Thymus (tissue), 11 donors: Measurements from ENCODE around the gene MANEAL. TPM values are rescaled to one million over a fixed set of nuclear protein-coding genes. Genes with fewer than 3 reads are reported as not detected.

Source experiments
- DNase-seq, 9 donors: peaks; one replicate each; pipeline ENCODE4 v3.0.0-alpha.2; 2013; ENCODE audit warnings: low spot score in 9 of 9, low read depth in 6 of 9, missing footprints in 1 of 9
- H3K27ac ChIP-seq, 2 donors: one replicate each; pipeline ENCODE4 v1.5.1; 2013; ENCODE audit warnings: control low read depth in 1 of 2, low read depth in 1 of 2, low read length in 1 of 2, mild to moderate bottlenecking in 1 of 2, moderate library complexity in 1 of 2
- H3K27me3 ChIP-seq, 2 donors: one replicate each; pipeline ENCODE4 v1.5.1; 2013; ENCODE audit warnings: low read length in 1 of 2; ENCODE audit not compliant: control insufficient read depth in 2 of 2, insufficient read depth in 1 of 2
- H3K36me3 ChIP-seq, 2 donors: one replicate each; pipeline ENCODE4 v1.5.1; 2013; ENCODE audit warnings: low read length in 1 of 2, mild to moderate bottlenecking in 1 of 2, moderate library complexity in 1 of 2; ENCODE audit not compliant: control insufficient read depth in 2 of 2, insufficient read depth in 2 of 2
- H3K4me1 ChIP-seq, 2 donors: one replicate each; pipeline ENCODE4 v1.5.1; 2013; ENCODE audit warnings: low read length in 2 of 2; ENCODE audit not compliant: control insufficient read depth in 2 of 2, insufficient read depth in 2 of 2
- H3K4me3 ChIP-seq, 2 donors: one replicate each; pipeline ENCODE4 v1.5.1; 2013; ENCODE audit warnings: low read length in 2 of 2, control low read depth in 1 of 2, mild to moderate bottlenecking in 1 of 2
- H3K9me3 ChIP-seq, 2 donors: one replicate each; pipeline ENCODE4 v1.5.1; 2013; ENCODE audit warnings: low read length in 1 of 2, mild to moderate bottlenecking in 1 of 2; ENCODE audit not compliant: control insufficient read depth in 2 of 2, insufficient read depth in 1 of 2
- WGBS: extraction: QIAGEN DNeasy Blood & Tissue Kit; methylation state at CpG from one replicate; pipeline ENCODE4 v1.1.7; 2013; 5-methylcytosine and 5-hydroxymethylcytosine counted together
- polyA plus RNA-seq: library from polyadenylated mRNA; stranded (reverse); fragments of 200-250 nt; gene quantifications from one replicate; pipeline ENCODE4 v1.2.3, GENCODE V29; 2013
- total RNA-seq: library from RNA; stranded (reverse); fragments of 120-200 nt; gene quantifications from one replicate; pipeline ENCODE4 v1.2.4, GENCODE V29; 2013
- donor health status: healthy.

Gene MANEAL
- total and polyA plus RNA-seq, 2 donors = 1.5 to 1.8 TPM

GRCh38 chr1:37840711-37841110, 47.1 kb downstream of the MANEAL start:
- Histone ChIP-seq H3K9me3 (no peaks in the 10 kb centered on the region), H3K36me3 (peaks cover 28 to 37% of the 10 kb centered on the region in 2 donors), H3K27ac (no peak overlapping the region), H3K27me3 (no peaks in the 10 kb centered on the region), H3K4me1 (no peaks in the 10 kb centered on the region), H3K4me3 (no peak overlapping the region)
- 100% methylated on average over 1 of the region's 1 CpG for WGBS
- DNase-seq = no peak

DNA sequence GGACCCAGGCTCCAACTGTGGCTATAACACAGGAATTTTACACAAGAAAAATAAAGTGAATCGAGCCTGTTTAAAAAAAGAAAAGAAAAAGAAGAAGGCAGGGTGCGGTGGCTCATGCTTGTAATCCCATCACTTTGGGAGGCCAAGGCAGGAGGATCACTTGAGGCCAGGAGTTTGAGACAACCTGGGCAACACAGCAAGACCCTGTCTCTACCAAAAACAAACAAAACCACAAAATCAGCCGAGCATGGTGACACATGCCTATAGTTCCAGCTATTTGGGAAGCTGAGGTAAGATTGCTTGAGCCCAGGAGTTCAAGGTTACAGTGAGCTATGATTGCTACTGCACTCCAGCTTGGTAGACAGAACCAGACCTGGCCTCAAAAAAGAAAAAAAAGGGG, 48.0 kb downstream of the MANEAL start:
- Histone ChIP-seq H3K4me3 (no peak overlapping the region), H3K27ac (no peak overlapping the region), H3K36me3 (peaks cover 28 to 32% of the 10 kb centered on the region in 2 donors), H3K27me3 (no peaks in the 10 kb centered on the region), H3K4me1 (peaks cover under 1 to 4% of the 10 kb centered on the region in 2 donors), H3K9me3 (no peaks in the 10 kb centered on the region)
- DNase-seq = no peak
- WGBS = 96% methylated on average over 3 of the region's 3 CpGs

- Histone ChIP-seq H3K4me1 (peaks cover 5 to 8% of the 10 kb centered on the region in 2 donors), H3K36me3 (peaks cover 14 to 20% of the 10 kb centered on the region in 2 donors), H3K9me3 (no peaks in the 10 kb centered on the region), H3K27ac (no peak overlapping the region), H3K27me3 (no peaks in the 10 kb centered on the region), H3K4me3 (no peak overlapping the region)
- no peak for DNase-seq
Observed at GRCh38 chr1:37844536-37844935, 50.9 kb downstream of the MANEAL start.

DNA sequence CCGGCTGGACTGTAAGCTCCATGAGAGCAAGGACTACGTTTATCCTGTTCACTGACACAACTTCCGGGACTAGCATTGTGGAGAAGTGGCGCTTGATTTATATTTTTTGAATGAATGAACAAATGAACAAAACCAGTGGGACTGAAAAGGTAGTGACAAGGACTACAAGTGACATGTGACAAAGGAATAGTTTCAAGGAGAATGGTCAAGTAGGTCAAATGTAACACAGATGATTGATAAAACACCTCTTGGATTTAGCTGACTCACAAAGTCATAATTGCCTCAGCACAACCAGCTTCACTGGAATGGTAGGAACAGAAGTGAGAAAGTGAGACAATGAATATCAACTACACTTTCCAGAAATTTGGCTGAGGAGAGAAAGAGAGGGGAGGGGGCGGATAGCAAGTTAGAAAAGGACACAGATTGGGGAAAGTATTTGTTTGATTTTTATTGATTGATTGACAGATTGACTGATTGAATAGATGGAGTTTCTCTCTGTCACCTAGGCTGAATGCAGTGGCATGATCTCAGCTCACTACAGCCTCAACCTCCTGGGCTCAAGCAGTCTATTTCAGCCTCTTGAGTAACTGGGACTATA, 51.5 kb downstream of the MANEAL start:
- H3K27me3 ChIP-seq = no peaks in the 10 kb centered on the region
- WGBS = 98% methylated on average over 5 of the region's 5 CpGs
- no peak overlapping the region for H3K27ac ChIP-seq
- H3K4me3 ChIP-seq = no peak overlapping the region
- peaks cover 5 to 8% of the 10 kb centered on the region in 2 donors for H3K4me1 ChIP-seq
- DNase-seq = no peak
- no peaks in the 10 kb centered on the region for H3K9me3 ChIP-seq
- peaks cover 8 to 15% of the 10 kb centered on the region in 2 donors for H3K36me3 ChIP-seq

DNA sequence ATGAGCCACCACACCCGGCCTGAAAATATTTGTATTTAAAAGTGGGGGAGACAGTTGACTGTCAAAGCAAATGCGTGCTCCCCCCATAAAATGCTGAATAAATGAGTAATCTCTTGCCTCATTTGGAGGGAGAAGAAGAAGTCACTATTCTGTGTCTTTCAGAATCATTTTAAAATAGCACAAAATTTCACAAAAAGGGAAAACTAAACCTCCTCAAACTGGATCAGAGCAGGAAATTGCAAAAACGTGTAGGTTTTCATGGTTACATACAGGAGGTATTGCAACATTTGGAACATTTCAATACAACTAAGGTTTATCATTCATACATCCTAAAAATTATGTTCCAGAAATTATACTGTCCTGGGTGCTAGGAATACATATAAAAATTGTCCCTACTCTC, 52.1 kb downstream of the MANEAL start:
- no peak for DNase-seq
- Histone ChIP-seq H3K4me1 (peaks cover 5 to 8% of the 10 kb centered on the region in 2 donors), H3K4me3 (no peak overlapping the region), H3K27me3 (no peaks in the 10 kb centered on the region), H3K27ac (no peak overlapping the region), H3K36me3 (peaks cover 6 to 13% of the 10 kb centered on the region in 2 donors), H3K9me3 (no peaks in the 10 kb centered on the region)
- WGBS = 74% methylated on average over 3 of the region's 3 CpGs

DNA sequence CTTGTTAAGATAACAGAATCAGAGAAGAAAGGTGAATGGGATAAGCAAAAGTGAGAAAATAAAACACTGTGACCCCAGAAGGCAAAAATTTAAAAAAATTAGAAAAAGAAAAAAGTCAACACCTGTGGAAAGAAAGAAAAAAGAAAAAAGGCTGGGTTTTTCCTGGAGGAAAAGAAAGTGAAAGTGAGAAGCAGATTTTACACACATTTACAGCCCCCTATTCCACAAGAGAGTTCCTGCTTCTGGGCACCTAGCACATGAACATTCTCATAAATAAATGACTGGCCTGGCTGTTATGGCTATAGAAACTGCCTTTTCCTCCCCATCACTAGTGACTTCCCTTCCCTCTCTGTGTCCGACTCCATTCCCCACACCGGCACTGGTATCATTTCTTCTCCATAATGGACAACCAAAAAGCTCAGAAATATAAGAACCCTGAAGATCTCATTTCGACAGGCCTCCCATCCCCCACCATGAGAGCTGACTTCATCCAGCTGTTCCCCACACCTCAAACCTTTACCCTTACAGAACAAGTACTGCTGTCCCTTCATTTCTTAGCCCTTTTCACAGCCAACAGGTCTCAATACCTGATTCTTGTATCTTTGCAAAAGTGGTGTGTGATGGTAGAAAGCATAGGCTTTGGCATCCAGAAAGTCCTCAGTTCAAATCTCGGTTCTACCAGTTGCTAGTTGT, 53.1 kb downstream of the MANEAL start:
- Histone ChIP-seq H3K27ac (no peak overlapping the region), H3K36me3 (peaks cover 0 to 7% of the 10 kb centered on the region in 2 donors), H3K4me3 (no peak overlapping the region), H3K9me3 (no peaks in the 10 kb centered on the region), H3K4me1 (peaks cover 6 to 14% of the 10 kb centered on the region in 2 donors), H3K27me3 (no peaks in the 10 kb centered on the region)
- DNase-seq = no peak
- WGBS = 36% methylated on average over 4 of the region's 4 CpGs

- DNase-seq = no peak
- Histone ChIP-seq H3K27ac (no peak overlapping the region), H3K4me3 (no peak overlapping the region), H3K36me3 (peaks cover 0 to 9% of the 10 kb centered on the region in 2 donors), H3K4me1 (peaks cover 7 to 14% of the 10 kb centered on the region in 2 donors), H3K9me3 (no peaks in the 10 kb centered on the region), H3K27me3 (no peaks in the 10 kb centered on the region)
- 99% methylated on average over 3 of the region's 3 CpGs for WGBS
Observed at GRCh38 chr1:37849480-37849879, 55.8 kb downstream of the MANEAL start.

DNA sequence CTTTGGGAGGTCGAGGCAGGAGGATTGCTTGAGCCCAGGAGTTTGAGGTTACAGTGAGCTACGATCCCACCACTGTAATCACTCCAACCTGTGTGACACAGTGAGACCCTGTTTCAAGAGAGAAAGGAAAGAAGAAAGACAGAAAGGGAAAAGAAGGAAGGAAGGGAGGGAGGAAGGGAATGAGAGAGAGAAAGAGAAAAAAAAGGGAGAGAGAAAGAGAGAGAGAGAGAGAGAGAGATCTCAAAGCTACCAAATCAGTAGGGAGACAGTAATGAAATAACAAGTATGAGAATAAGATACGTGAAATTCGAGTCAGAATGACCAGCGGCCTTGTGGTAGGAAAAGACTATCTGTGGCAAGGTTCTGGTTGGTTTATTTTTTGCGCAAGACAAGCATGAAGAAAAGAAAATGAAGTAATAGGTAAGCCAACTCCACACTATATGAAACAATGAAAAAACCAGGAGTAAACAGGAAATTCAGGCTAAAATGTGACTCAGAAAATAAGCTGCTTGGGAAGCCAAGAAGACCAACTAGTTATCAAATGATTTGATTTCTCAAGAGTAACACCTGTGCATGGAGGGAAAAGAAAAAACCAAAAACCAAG, 56.8 kb downstream of the MANEAL start:
- H3K4me3 ChIP-seq = no peak overlapping the region
- no peaks in the 10 kb centered on the region for H3K9me3 ChIP-seq
- WGBS = 96% methylated on average over 6 of the region's 6 CpGs
- H3K27me3 ChIP-seq = no peaks in the 10 kb centered on the region
- peaks cover 7 to 14% of the 10 kb centered on the region in 2 donors for H3K4me1 ChIP-seq
- peaks cover 0 to 13% of the 10 kb centered on the region in 2 donors for H3K36me3 ChIP-seq
- no peak for DNase-seq
- H3K27ac ChIP-seq = no peak overlapping the region
